Activated T-helper 1 cell treated with anti-CD3 and anti-CD28 coated beads, Interleukin-2, amount 50 U/mL, for 16 hours (primary cell): ENCODE data around the gene ATG9B.
"Not testable (repeated sequence)": the region's sequence is repeated elsewhere in the genome, so short reads cannot be mapped to it uniquely, and the experiment has no call there.

Experiments
- DNase-seq, 2 donors: peaks; one replicate each; pipeline ENCODE4 v3.0.0-alpha.2; 2020; ENCODE audit warnings: low read depth in 1 of 2, low spot score in 1 of 2

ATG9B gene

DNA sequence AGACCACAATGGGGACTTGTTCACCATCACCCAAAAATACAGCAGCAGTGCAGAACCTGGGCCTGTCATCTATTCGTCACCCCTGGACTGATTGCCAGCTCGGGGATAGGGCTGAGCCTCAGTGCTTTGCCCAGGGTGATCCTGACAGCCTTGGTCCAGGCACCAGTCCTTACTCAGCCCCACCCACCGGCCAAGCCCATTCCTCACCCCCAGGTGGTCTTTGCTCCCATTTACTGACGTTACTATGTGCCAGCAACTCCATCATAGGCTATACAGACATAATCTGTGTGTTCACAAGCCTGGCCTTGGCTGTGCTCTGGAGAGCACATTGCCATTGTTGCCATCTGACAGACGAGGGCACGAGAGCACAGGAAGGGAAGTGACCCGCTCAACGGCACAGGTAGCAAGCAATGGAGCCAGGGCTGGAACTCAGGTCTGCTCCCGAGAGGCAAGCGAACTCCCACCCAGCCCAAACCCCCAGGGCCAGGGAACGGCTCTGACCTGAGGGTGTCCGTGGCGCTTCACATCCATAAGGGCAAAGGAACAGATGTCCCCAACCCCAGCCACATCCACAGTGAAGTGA is 6.8 kb downstream of the ATG9B start:
- no peak for DNase-seq

DNA sequence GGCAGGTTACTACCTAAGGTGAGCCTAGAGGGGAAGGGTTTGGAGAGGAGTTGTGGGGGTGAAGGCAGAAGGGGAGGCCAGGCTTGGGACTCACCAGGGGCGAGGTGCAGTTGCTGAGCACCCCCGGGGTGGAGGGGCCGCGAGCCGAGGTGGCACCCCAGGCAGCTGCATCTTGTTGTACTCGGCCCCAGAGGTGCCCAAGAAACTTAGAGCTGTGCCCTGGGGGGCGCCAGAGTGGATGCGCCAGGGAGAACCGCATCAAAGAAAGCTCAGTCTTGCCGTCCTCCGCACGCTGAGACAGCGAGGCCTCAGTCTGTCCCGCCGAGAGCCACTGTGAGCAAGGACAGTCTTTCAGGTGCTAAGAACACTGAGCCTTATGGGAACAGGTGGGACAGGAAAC is 7.4 kb downstream of the ATG9B start:
- DNase-seq, result no peak

DNA sequence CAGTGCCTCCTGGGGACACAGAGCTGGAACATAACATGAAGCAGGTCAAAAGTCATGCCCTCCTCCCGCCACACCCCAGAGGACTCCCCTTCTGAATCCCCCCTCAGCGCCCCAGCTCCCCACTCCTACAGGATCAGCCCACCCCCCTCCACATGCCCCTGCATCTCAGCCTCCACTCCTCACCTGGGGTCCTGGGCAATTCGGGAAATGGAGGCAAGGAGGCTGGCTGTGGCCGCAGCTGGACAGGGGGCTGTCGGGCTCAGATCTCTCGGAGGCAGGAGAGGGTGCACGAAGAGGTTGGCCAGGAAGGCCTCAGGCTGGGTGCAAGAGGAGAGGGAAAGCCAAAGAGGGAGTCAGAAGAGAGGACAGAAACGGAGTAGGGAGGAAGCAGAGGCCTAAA is 7.8 kb downstream of the ATG9B start:
- DNase-seq, result no peak

DNA sequence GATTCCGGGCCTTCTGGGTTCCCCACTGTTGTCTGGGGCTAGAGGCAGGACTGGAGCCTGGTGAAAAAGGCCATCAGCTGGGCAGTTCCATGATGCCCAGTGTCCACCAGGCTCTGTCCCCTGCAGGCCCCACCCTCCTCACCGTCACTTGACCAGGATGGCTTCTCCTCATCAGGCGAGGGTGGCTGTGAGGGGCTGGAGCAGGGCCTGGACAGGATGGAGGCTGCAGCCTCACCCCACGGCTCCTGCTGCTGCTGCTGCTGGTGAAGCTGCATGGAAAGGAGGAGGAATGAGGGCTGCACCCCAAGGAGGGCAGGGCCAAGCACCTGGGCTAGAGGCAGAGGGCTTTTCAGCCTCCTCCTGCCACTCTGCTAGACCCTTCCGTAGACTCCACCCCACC is 8.3 kb downstream of the ATG9B start:
- DNase-seq, result no peak

DNA sequence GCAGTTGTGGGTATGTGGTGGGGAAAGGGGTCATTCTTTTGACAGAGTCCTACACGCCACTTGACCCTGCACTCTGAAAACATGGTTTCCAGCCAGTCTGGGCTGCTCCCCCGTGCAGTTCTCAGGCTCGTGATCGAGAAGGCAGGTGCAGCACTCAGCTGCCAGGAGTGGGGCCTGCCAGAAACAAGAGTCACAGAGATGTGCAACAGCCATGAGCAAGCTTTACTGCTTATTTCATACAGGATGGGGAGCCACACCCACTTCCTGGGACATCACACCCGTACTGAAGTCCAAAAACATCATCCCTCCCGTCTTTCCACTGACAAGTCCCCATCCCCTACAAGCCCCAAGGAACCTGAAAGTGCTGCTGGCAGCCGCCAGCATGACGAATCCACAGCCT is 9.3 kb downstream of the ATG9B start:
- no peak for DNase-seq

DNA sequence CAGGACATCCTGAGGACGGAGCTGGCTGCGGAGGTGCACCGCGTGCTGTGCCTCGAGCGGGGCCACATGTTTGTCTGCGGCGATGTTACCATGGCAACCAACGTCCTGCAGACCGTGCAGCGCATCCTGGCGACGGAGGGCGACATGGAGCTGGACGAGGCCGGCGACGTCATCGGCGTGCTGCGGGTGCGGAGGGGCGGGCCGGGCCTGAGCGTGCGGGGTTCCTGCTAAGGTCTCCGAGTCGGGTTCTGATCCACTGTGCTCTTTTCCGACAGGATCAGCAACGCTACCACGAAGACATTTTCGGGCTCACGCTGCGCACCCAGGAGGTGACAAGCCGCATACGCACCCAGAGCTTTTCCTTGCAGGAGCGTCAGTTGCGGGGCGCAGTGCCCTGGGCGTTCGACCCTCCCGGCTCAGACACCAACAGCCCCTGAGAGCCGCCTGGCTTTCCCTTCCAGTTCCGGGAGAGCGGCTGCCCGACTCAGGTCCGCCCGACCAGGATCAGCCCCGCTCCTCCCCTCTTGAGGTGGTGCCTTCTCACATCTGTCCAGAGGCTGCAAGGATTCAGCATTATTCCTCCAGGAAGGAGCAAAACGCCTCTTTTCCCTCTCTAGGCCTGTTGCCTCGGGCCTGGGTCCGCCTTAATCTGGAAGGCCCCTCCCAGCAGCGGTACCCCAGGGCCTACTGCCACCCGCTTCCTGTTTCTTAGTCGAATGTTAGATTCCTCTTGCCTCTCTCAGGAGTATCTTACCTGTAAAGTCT is 10.4 kb downstream of the ATG9B start:
- DNase-seq, result peak; percentile 73 to 79

DNA sequence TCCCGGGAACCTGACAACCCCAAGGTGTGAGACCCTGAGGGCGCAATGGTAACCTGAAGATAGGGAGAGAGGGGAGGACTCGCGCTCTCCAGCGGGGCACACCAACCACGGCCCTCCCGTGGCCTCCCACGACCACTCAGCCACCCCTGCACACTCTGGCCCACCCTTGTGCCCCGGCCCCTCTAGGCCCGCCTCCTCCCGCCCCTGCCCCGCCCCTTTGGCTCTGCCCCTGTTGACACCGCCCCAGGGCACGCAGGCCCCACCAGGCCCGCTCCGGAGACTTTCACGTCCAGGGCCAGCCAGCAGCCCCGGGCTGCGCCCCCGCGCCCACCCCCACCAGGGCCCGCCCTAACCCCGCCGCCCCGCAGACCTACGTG is 10.9 kb downstream of the ATG9B start:
- no peak for DNase-seq

DNA sequence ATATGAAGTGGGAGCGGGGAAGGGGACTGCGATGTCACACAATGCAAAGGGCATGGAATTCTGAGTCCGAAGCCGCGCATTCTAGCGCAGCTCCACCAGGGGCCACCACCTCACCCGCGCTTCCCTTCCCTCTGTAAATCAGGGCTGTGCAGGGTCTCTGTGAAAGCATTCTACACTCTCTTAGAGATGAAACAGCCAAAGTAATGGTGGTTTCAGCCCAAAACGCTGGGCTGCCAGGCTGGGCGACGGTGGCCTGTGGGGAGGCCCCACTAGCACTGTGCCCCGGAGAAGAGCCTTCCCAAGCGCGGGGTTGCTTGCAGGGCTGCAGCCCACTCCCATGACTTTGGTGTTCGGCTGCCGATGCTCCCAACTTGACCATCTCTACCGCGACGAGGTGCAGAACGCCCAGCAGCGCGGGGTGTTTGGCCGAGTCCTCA is 11.4 kb downstream of the ATG9B start:
- DNase-seq, result no peak

DNA sequence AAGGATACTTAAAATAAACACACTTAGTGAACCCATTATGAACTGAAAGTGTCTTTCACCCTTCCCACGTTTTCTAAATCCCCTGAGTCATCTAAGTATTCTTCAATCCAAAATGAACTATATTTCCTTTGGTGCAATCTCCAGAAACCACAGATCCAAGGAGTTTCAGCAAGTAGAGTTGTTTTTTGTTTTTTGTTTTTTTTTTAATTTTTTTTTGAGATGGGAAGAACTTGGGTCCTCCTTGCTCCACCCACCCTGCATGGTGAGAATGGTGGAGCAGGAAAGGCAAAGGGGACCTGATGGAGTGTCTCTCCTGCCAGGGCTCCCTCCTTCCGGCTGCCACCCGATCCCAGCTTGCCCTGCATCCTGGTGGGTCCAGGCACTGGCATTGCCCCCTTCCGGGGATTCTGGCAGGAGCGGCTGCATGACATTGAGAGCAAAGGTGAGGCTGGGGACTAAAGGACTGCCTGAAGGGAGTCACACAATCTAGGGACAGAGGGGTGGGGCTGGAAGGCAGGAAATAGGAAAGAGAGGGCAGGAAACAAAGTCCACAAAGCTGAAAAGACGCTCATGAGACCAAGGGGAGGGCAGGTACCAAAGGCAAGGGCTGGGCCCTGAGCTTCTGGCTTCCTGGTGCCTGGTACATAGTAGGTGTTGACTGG is 12.1 kb downstream of the ATG9B start:
- DNase-seq, result no peak

DNA sequence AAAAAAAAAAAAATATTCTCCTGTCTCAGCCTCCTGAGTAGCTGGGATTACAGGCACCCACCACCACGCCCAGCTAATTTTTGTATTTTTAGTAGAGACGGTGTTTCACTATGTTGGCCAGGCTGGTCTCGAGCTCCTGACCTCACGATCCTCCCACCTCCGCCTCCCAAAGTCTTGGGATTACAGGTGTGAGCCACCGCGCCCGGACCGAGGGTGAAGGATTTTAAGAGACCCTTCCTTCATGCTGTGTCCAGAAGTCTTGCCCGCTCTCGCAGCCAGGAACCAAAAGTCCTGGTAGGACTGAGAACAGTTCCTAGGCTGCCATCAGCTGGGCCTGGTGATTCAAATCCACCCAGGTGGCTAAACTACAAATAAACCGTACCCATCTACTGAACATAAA is 12.7 kb downstream of the ATG9B start:
- DNase-seq, result not testable (repeated sequence)

DNA sequence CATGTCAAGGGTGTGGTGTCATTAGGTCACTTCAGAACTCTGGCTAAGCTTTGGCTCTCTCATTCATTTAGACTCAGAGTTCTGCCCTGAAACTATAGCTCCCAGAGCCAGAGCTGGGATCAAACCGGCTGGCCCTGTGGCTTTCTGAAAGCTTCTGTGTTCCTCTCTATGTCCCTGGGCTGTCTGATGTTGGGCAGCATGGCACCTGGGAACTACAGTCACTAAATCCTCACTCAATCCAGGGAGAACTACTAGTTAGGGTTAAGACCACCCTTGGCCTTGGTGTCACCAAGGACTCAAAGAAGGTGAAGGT is 13.2 kb downstream of the ATG9B start:
- no peak for DNase-seq

DNA sequence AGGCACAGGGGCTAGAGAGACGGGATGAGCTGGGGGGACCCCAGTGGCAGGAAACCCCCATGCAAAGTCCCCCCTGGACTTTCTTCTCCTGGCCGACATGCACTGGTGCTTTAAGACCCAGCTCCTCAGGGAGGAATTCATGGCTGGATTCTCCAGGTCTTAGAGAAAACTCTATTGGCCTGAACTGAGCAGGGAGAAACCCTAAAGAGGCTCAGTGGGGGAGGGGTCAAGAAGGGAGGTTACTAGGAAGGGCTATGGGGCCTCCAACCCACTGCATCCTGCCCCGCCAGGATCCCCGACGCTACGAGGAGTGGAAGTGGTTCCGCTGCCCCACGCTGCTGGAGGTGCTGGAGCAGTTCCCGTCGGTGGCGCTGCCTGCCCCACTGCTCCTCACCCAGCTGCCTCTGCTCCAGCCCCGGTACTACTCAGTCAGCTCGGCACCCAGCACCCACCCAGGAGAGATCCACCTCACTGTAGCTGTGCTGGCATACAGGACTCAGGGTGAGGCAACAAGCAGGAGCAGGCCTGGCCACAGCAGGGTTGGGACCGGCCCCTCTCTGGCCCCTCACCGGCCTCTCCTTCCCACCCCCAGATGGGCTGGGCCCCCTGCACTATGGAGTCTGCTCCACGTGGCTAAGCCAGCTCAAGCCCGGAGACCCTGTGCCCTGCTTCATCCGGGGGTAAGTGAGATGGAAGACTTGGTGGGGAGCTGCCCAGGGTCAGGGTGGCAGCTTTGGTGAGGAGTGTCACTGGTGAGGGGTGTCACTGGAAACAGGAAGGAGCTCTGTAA is 13.8 kb downstream of the ATG9B start:
- DNase-seq, result no peak

DNA sequence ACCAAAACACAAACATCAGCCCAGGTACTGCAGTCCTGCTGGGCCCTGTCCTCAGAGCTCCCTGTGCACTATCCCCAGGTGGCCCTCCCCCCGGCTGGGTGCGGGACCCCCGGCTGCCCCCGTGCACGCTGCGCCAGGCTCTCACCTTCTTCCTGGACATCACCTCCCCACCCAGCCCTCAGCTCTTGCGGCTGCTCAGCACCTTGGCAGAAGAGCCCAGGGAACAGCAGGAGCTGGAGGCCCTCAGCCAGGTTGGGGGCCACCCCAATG is 14.3 kb downstream of the ATG9B start:
- DNase-seq, result no peak

DNA sequence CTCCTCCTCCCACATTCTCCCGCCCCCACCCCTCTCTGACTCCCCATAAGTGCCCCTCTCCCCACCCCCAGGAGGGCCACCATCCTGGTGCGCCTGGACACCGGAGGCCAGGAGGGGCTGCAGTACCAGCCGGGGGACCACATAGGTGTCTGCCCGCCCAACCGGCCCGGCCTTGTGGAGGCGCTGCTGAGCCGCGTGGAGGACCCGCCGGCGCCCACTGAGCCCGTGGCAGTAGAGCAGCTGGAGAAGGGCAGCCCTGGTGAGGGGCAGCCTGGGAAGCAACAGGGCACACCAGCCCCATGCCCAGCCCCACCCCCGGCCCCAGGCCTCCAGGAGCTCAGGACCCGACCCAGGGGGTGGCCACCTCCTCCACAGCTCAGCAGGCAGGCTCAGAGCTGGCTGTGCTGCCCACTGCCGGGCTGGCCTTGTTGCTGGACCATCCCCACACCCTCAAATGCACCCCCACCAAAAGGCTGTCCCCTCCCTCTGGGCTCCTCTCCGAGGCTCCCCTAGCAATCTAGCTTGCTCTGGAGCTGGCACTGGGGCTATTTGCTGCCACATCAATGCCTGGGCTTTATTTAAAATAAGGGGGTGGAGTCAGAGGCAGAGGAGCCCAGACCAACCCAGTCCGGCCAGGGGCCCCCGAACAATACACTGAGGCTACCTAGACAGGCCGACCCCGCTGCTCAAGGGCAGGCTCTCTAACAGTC is 14.8 kb downstream of the ATG9B start:
- DNase-seq, result no peak

DNA sequence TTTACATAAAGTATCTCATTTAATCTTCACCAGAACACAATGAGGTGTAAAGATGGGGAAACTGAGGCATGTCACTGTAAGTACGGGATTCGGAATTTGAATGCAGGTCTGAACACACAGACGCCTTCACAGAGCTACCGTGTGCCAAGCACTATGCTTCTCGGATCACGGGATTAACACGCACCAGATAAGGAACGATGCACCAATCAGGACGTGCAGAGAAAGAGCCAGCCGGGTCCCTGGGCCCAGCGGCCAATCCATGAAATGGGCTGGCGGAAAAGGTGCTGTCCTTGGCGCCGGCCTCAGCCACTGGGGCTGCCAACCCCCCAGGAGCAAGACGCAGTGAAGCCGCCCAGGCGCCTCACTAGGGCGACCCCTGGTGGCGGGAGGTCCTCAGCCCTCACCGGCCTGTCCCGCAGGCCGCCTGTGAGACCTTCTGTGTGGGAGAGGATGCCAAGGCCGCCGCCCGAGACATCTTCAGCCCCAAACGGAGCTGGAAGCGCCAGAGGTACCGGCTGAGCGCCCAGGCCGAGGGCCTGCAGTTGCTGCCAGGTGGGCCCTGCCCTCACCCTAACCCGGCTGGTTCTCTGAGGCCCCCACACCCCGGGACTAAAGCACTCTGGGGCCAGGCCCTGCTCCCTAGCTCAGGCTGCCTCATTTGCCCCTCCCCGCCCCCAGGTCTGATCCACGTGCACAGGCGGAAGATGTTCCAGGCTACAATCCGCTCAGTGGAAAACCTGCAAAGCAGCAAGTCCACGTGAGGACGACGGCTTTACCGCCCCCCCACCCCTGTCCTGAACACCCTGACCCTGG is 15.6 kb downstream of the ATG9B start:
- peak; percentile 64 to 77 for DNase-seq

DNA sequence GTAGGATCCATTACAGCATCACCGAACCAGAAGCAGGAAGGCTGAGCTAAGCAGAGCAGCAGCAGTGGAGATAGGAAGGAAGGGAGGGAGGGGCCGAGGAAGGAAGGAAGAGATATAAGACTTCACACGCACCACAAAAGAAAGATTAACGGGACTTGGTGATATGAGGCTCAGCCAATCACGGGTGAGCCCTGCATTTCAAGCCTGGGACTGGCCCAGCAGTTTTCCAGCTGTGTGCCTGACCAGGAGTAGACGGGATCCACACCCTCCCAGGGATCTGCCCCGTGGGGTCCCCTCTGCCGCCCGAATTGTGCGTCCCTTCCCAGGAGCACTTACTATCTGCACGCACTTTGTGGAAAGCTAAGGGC is 16.2 kb downstream of the ATG9B start:
- no peak for DNase-seq

DNA sequence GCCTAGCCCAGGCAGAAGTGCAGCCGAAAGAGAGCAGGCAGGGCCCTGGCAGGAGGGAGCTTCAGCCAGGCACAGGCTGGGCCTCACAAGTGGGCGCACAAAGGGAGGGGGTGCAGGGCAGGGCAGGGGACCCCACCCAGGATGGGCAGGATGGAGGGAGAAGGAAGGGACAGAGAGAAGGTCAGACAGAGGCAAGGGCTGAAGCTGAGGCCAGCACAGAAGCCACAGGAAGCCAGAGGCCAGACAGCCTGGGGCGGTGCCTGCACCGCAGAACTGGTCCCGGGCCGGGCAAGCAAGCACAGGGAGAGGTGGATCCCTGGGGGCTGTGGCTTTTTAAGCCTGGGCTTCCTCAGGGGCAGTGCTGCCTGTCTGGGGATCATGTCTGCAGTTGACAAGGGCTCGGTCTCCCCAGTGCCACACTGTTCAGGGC is 16.8 kb downstream of the ATG9B start:
- DNase-seq, result no peak

DNA sequence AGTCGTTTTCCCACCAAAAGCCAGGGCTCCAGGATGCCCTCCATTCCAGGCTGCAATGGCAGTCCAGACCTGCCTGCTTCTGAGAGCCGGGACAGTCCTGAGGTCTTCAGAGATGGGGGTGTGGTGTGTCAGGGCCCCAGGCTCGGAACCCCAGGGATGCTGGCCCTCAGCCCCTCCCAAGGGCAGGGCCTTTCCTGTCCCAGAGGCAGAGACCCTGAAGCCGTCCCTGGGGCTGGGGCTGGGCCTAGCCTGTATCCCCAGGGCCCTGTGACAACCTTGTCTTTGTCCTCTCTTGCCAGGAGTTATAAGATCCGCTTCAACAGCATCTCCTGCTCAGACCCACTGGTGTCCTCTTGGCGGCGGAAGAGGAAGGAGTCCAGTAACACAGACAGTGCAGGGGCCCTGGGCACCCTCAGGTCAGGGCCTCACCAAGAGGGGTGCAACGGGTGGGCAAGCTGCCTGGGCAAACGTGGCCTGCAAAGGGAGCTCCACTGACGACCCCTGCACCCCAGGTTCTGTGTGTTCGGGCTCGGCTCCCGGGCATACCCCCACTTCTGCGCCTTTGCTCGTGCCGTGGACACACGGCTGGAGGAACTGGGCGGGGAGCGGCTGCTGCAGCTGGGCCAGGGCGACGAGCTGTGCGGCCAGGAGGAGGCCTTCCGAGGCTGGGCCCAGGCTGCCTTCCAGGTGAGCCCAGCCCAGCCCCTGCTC is 17.5 kb downstream of the ATG9B start:
- DNase-seq, result no peak

DNA sequence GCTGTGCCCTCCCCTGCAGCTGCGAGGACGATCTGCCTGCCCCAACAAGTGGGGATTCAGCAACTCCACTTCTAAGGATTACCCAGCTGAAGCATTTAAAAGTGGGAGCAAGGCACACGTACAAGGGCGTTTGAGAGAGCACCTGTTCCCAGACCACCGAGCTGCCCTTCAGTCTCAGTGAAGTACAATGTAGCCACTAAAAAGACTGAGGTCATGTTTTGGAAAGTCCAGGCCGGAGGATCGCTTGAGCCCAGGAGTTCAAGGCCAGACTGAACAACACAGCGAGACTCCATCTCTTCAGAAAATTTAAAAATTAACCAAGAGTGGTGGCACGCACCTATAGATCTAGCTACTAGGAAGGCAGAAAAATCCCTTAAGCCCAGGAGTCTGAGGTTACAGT is 18.7 kb downstream of the ATG9B start:
- DNase-seq, result no peak

DNA sequence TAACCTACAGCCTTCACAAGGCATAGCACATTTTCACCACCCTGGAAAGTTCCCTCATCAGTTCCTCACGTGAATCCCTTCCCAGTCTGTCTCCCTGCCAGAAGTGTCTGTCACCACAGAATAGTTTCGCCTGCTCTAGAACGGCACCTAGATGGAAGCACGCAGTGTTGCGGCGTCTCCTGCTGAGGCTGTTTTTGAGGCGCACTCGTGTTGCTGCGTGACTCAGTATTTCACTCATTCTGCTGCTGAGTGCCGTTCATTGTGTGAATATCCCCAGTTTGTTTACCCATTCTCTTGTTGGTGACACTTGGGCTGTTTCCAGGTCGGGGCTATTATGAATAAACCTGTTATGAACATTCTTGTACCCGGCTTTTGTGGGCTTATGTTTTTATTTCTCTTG is 20.7 kb downstream of the ATG9B start:
- no peak for DNase-seq
